Left cardiac atrium (tissue), 4 donors: ENCODE data around the gene IPO4. TPM values are rescaled to one million over a fixed set of nuclear protein-coding genes. Genes with fewer than 3 reads are reported as not detected.
A peak's percentile ranks its signal among the peaks of the same experiment; 100 is the strongest.

Experiments
- ATAC-seq, 2 donors: fragments of 200-7000 bp; cut with Tn5 transposase; one replicate each; pipeline ENCODE4 v1.9.1; 2020; ENCODE audit warnings: mild to moderate bottlenecking in 2 of 2, moderate library complexity in 2 of 2
- DNase-seq: peaks from one replicate; pipeline ENCODE4 v3.0.0-alpha.2; 2020
- intact Hi-C, 2 donors: fragments of 100-400 bp; cut with DNase I; formaldehyde crosslinking; loops; one replicate each; pipeline versions ENCODE4 v1.14.1 to v1.15.1; 2022 to 2023
- total RNA-seq, 2 donors: library from RNA; stranded (reverse); fragmentation: NEBNext Ultra II Directional; extraction: Animal tissue kit (Norgen Biotek cat#: 25700); gene quantifications; one replicate each; pipeline ENCODE4 v1.2.1, GENCODE V29; 2021
- donor health status: DM: no; HTN: yes; CAD: no.
- donor health status: DM: no; HTN: yes; CAD: no; lungs with severe emphysema.
- donor health status: DM: yes; HTN: yes; CAD: no.
- donor health status: Dilated cardiomyopathy.

IPO4 gene
- total RNA-seq, 2 donors from 2014 or later, result 11.8 to 30.2 TPM

- intact Hi-C loops, result no loop called here
- ATAC-seq (no peak), DNase-seq (peak; percentile 24)
These were observed 28.7 kb downstream of the IPO4 start for GRCh38 chr14:24159777-24160498.

- intact Hi-C loops, result no loop called here
- ATAC-seq (no peak), DNase-seq (no peak)
These were observed 31.3 kb downstream of the IPO4 start for GRCh38 chr14:24157331-24157730.

GRCh38 chr14:24156840-24157239, 31.8 kb downstream of the IPO4 start:
- intact Hi-C loops, result no loop called here
- no peak for ATAC-seq
- DNase-seq, result no peak

GRCh38 chr14:24155100-24155499, 33.5 kb downstream of the IPO4 start:
- no peak for DNase-seq
- intact Hi-C loops, result no loop called here
- ATAC-seq, result no peak

- ATAC-seq, result no peak
- intact Hi-C loops, result no loop called here
- peak; percentile 21 for DNase-seq
These were observed 37.1 kb downstream of the IPO4 start for GRCh38 chr14:24151404-24152080.

- ATAC-seq, result no peak
- intact Hi-C loops, result no loop called here
- no peak for DNase-seq
These were observed 37.6 kb downstream of the IPO4 start for GRCh38 chr14:24150993-24151392.

GRCh38 chr14:24150567-24150966, 38.0 kb downstream of the IPO4 start:
- DNase-seq (peak; percentile 18), ATAC-seq (no peak)
- intact Hi-C loops, result no loop called here

- peak; percentile 18 for DNase-seq
- intact Hi-C loops, result no loop called here
- no peak for ATAC-seq
These were observed 38.6 kb downstream of the IPO4 start for GRCh38 chr14:24150061-24150460.

GRCh38 chr14:24149302-24149969, 39.2 kb downstream of the IPO4 start:
- ATAC-seq, result no peak
- peak; percentile 21 for DNase-seq
- intact Hi-C loops, result loop anchor here in 1 of 2 donors (5.0 kb wide), 1 partner anchor 37 kb away; the partner anchor contains the start of genes DCAF11 and NRL

GRCh38 chr14:24147761-24148428, 40.7 kb downstream of the IPO4 start:
- intact Hi-C loops, result loop anchor here in 1 of 2 donors (5.0 kb wide), 1 partner anchor 36 kb away; the partner anchor contains the start of genes DCAF11 and NRL
- ATAC-seq (peak in 1 of 2 donors; percentile 0), DNase-seq (no peak)

- DNase-seq (peak; percentile 99), ATAC-seq (peak; percentile 95 to 96)
- intact Hi-C loops, result loop anchor here in 1 of 2 donors (5.0 kb wide), 1 partner anchor 35 kb away; the partner anchor contains the start of genes DCAF11 and NRL
These were observed 41.4 kb downstream of the IPO4 start, which contains the start of gene RNF31 for GRCh38 chr14:24146978-24147760. RNF31 (plus strand) TSS chr14:24147498; CDS start chr14:24147699, 201 bp downstream.

GRCh38 chr14:24146453-24146977, 42.1 kb downstream of the IPO4 start, which contains the start of gene PSME2:
PSME2 (minus strand) TSS chr14:24146610; CDS start chr14:24146581, 29 bp downstream.
- intact Hi-C loops, result loop anchor here in 1 of 2 donors (5.0 kb wide), 1 partner anchor 34 kb away; the partner anchor contains the start of genes DCAF11 and NRL
- ATAC-seq (peak; percentile 84 to 88), DNase-seq (peak; percentile 96)

- no peak for ATAC-seq
- no peak for DNase-seq
- intact Hi-C loops, result loop anchor here in 1 of 2 donors (5.0 kb wide), 1 partner anchor 34 kb away; the partner anchor contains the start of genes DCAF11 and NRL
These were observed 42.7 kb downstream of the IPO4 start for GRCh38 chr14:24145690-24146452.

GRCh38 chr14:24145219-24145618, 43.4 kb downstream of the IPO4 start:
- intact Hi-C loops, result loop anchor here in 1 of 2 donors (5.0 kb wide), 1 partner anchor 33 kb away; the partner anchor contains the start of genes DCAF11 and NRL
- no peak for ATAC-seq
- no peak for DNase-seq

GRCh38 chr14:24144451-24144850, 44.2 kb downstream of the IPO4 start:
- intact Hi-C loops, result no loop called here
- DNase-seq, result no peak
- no peak for ATAC-seq

GRCh38 chr14:24143511-24143910, 45.1 kb downstream of the IPO4 start:
- intact Hi-C loops, result no loop called here
- ATAC-seq, result no peak
- no peak for DNase-seq
